MCF 10A (cell line): ENCODE results near the gene GPR157. TPM values are rescaled to one million over a fixed set of nuclear protein-coding genes. Genes with fewer than 3 reads are reported as not detected.
A peak's percentile ranks its signal among the peaks of the same experiment; 100 is the strongest.

Source experiments
- BruUV-seq: library from RNA; stranded (reverse); fragments of 400-500 nt; replicated peaks from 2 replicates; lab custom pipeline; 2021; lab: Mats Ljungman, UMichigan
- CTCF ChIA-PET: fragments of 300-600 bp; sonication (Branson Sonifier 250); formaldehyde crosslinking; extraction: SDS; loops from one replicate; lab custom pipeline; 2021; ENCODE audit warnings: antibody characterized with exemption, inconsistent platforms; lab: Yijun Ruan, JAX
- POLR2A ChIA-PET: fragments of 300-600, 350-650 bp; sonication (Branson Sonifier 250); formaldehyde crosslinking; extraction: SDS; loops from one replicate; lab custom pipeline; 2020; ENCODE audit warnings: antibody characterized with exemption, inconsistent platforms; lab: Yijun Ruan, JAX
- DNase-seq: peaks from one replicate; pipeline ENCODE4 v3.0.0-alpha.2; 2018; ENCODE audit not compliant: unreplicated experiment
- H3K27ac Mint-ChIP-seq: one replicate; pipeline ENCODE4 v1.8.0; 2022; ENCODE audit warnings: mild to moderate bottlenecking, low read depth, mixed read lengths; ENCODE audit not compliant: unreplicated experiment
- H3K27me3 Mint-ChIP-seq: one replicate; pipeline ENCODE4 v1.8.0; 2022; ENCODE audit warnings: mixed read lengths; ENCODE audit not compliant: insufficient read depth, unreplicated experiment
- H3K36me3 Mint-ChIP-seq: one replicate; pipeline ENCODE4 v1.8.0; 2022; ENCODE audit warnings: mild to moderate bottlenecking, moderate library complexity, mixed read lengths; ENCODE audit not compliant: insufficient read depth, unreplicated experiment
- H3K4me1 Mint-ChIP-seq: one replicate; pipeline ENCODE4 v1.8.0; 2022; ENCODE audit warnings: mixed read lengths; ENCODE audit not compliant: insufficient read depth, unreplicated experiment
- H3K4me3 Mint-ChIP-seq: one replicate; pipeline ENCODE4 v1.8.0; 2022; ENCODE audit warnings: mild to moderate bottlenecking, moderate library complexity, mixed read lengths; ENCODE audit not compliant: unreplicated experiment
- H3K9me3 Mint-ChIP-seq: one replicate; pipeline ENCODE4 v1.8.0; 2022; ENCODE audit warnings: mixed read lengths; ENCODE audit not compliant: unreplicated experiment
- CTCF ChIP-seq: fragments of 200-600 bp; IDR thresholded peaks from one replicate; pipeline ENCODE4 v1.8.0; 2022; ENCODE audit warnings: antibody characterized with exemption, mild to moderate bottlenecking; ENCODE audit not compliant: unreplicated experiment
- intact Hi-C: fragments of 100-400 bp; cut with micrococcal nuclease; formaldehyde crosslinking; loops from 2 replicates; pipeline ENCODE4 v1.14.1; 2022
- total RNA-seq: library from RNA; stranded (reverse); gene quantifications from 2 replicates; pipeline ENCODE4 v1.2.3, GENCODE V29; 2022

GPR157 gene
- total RNA-seq, 1 experiment from 2014 or later = 8.1 TPM

GRCh38 chr1:9066945-9067807, 61.7 kb downstream of the GPR157 start:
- no peak for TF ChIP-seq CTCF
- Mint-ChIP-seq H3K27me3 (no peaks in the 10 kb centered on the region), H3K27ac (no peak overlapping the region), H3K4me1 (peaks cover 9% of the 10 kb centered on the region), H3K4me3 (no peak overlapping the region), H3K9me3 (no peaks in the 10 kb centered on the region), H3K36me3 (peaks cover 6% of the 10 kb centered on the region)
- ChIA-PET CTCF (interaction anchor here (0.6 to 1.0 kb wide), 5 partner anchors 8 to 265 kb away, joined by 3 to 4 read pairs (median 3); no protein-coding TSS in a partner anchor), POLR2A (no interaction called here)
- intact Hi-C loops = no loop called here
- peak; percentile 58 for DNase-seq
- BruUV-seq = no TSS peak

- Mint-ChIP-seq H3K9me3 (no peaks in the 10 kb centered on the region), H3K27me3 (no peaks in the 10 kb centered on the region), H3K4me3 (no peak overlapping the region), H3K27ac (no peak overlapping the region), H3K4me1 (peaks cover 18% of the 10 kb centered on the region), H3K36me3 (no peaks in the 10 kb centered on the region)
- no peak for TF ChIP-seq CTCF
- no TSS peak for BruUV-seq
- no peak for DNase-seq
- ChIA-PET POLR2A (interaction anchor here (0.9 to 1.0 kb wide), 2 partner anchors 12 to 37 kb away, joined by 3 read pairs; no protein-coding TSS in a partner anchor), CTCF (interaction anchor here (0.6 kb wide), 1 partner anchor 37 kb away, joined by 3 read pairs; no protein-coding TSS in a partner anchor)
- intact Hi-C loops = no loop called here
Observed at GRCh38 chr1:9065213-9065751, 63.6 kb downstream of the GPR157 start.

- Mint-ChIP-seq H3K27me3 (no peaks in the 10 kb centered on the region), H3K4me3 (no peak overlapping the region), H3K36me3 (no peaks in the 10 kb centered on the region), H3K4me1 (peaks cover 18% of the 10 kb centered on the region), H3K27ac (no peak overlapping the region), H3K9me3 (no peaks in the 10 kb centered on the region)
- no peak for DNase-seq
- no peak for TF ChIP-seq CTCF
- ChIA-PET POLR2A (interaction anchor here (1.0 kb wide), 2 partner anchors 16 to 39 kb away, joined by 3 read pairs; no protein-coding TSS in a partner anchor), CTCF (no interaction called here)
- no TSS peak for BruUV-seq
- intact Hi-C loops = no loop called here
Observed at GRCh38 chr1:9062846-9063245, 66.1 kb downstream of the GPR157 start.

- DNase-seq = no peak
- no TSS peak for BruUV-seq
- Mint-ChIP-seq H3K4me1 (peaks cover 13% of the 10 kb centered on the region), H3K36me3 (no peaks in the 10 kb centered on the region), H3K4me3 (no peak overlapping the region), H3K9me3 (no peaks in the 10 kb centered on the region), H3K27ac (peak overlapping the region; percentile 47), H3K27me3 (no peaks in the 10 kb centered on the region)
- POLR2A ChIA-PET = interaction anchor here (1.0 kb wide), 2 partner anchors 17 to 40 kb away, joined by 3 read pairs; no protein-coding TSS in a partner anchor
- CTCF ChIA-PET = interaction anchor here (0.8 to 1.1 kb wide), 2 partner anchors 53 to 58 kb away, joined by 3 read pairs; no protein-coding TSS in a partner anchor
- TF ChIP-seq CTCF = no peak
- intact Hi-C loops = no loop called here
Observed at GRCh38 chr1:9062021-9062471, 66.9 kb downstream of the GPR157 start.
